Measurements from ENCODE around the gene SURF1. TPM values are rescaled to one million over a fixed set of nuclear protein-coding genes. Genes with fewer than 3 reads are reported as not detected.

SURF1 gene
- total and polyA plus RNA-seq, 9 of the 15 experiments (the other 6 are each of a cell fraction or from before 2014, with no cell fraction given): 16.1 to 31.3 (median 20.9) TPM

DNA sequence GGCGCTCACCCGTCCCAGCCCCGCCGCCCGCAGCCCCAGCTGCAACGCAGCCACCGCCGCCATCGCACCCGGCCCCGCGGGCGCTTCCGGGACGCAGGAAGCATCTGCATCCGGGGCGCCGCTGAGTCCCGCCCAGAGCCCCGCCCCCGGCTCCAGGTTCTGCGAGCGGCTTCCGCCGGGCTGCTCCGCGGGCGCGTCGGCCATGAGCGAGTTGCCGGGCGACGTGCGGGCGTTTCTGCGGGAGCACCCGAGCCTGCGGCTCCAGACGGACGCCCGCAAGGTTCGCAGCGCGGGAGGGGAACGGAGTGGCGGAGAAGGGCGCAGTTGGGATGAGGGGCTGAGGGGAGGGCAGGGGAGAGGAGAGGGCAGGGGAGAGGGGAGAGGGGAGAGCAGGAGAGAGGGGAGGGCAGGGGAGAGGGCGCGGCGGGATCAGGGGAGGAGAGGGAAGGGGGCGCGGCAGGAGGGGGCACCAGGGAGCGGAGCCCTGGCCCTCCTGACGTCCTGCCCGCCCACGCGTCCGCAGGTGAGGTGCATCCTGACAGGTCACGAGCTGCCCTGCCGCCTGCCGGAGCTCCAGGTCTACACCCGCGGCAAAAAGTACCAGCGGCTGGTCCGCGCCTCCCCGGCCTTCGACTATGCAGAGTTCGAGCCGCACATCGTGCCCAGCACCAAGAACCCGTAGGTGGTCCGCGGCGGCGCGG, at the start of gene SURF1, which contains the start of gene SURF2 (continued):
- TF ChIP-seq, protein P1, sequence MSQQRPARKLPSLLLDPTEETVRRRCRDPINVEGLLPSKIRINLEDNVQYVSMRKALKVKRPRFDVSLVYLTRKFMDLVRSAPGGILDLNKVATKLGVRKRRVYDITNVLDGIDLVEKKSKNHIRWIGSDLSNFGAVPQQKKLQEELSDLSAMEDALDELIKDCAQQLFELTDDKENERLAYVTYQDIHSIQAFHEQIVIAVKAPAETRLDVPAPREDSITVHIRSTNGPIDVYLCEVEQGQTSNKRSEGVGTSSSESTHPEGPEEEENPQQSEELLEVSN (IDR thresholded peaks at IDR 0.05; ENCODE audit: borderline replicate concordance in 1 of 2, extremely low read depth in 1 of 2, insufficient read depth in 1 of 2, insufficient read length in 1 of 2, low read depth in 1 of 2, low read length in 1 of 2, poor library complexity in 1 of 2, severe bottlenecking in 1 of 2): peak in 1 of 2 experiments; percentile 52
- no peak for TF ChIP-seq KAT2B (IDR thresholded peaks at IDR 0.05; ENCODE audit: low read depth, low read length)
- no peak for TF ChIP-seq POLR2AphosphoS2 (IDR thresholded peaks at IDR 0.05; ENCODE audit: low read length)
- no peak for TF ChIP-seq SRSF7 (optimal IDR thresholded peaks at IDR 0.05; ENCODE audit: low read depth, low read length)
- TF ChIP-seq ZNF354B (CRISPR knock-in tag; IDR thresholded peaks at IDR 0.05): no peak
- no peak for TF ChIP-seq ZNF165 (CRISPR knock-in tag; IDR thresholded peaks at IDR 0.05; ENCODE audit: borderline replicate concordance)
- no peak for TF ChIP-seq MCM3 (IDR thresholded peaks at IDR 0.05)
- no peak for TF ChIP-seq MTF1 (CRISPR knock-in tag; IDR thresholded peaks at IDR 0.05; ENCODE audit: borderline replicate concordance)
- peak; percentile 54; the same call in 1 of the 2 replicates for TF ChIP-seq ZBTB1 (CRISPR knock-in tag; IDR thresholded peaks at IDR 0.05; ENCODE audit: borderline replicate concordance, low read depth)
- TF ChIP-seq CHD1 (IDR thresholded peaks at IDR 0.05; ENCODE audit: low read length): no peak
- peak; percentile 61 to 95 (median 90) for TF ChIP-seq YY1 (IDR thresholded peaks at IDR 0.05; ENCODE audit: borderline replicate concordance in 1 of 3, control insufficient read depth in 1 of 3, extremely low read depth in 1 of 3, insufficient read depth in 3 of 3, insufficient read length in 1 of 3, insufficient replicate concordance in 2 of 3, low read depth in 1 of 3, low read length in 2 of 3)
- no peak for TF ChIP-seq EHMT2 (IDR thresholded peaks at IDR 0.05)
- TF ChIP-seq ZNF551 (CRISPR knock-in tag; IDR thresholded peaks at IDR 0.05): no peak
- TF ChIP-seq, protein P2, sequence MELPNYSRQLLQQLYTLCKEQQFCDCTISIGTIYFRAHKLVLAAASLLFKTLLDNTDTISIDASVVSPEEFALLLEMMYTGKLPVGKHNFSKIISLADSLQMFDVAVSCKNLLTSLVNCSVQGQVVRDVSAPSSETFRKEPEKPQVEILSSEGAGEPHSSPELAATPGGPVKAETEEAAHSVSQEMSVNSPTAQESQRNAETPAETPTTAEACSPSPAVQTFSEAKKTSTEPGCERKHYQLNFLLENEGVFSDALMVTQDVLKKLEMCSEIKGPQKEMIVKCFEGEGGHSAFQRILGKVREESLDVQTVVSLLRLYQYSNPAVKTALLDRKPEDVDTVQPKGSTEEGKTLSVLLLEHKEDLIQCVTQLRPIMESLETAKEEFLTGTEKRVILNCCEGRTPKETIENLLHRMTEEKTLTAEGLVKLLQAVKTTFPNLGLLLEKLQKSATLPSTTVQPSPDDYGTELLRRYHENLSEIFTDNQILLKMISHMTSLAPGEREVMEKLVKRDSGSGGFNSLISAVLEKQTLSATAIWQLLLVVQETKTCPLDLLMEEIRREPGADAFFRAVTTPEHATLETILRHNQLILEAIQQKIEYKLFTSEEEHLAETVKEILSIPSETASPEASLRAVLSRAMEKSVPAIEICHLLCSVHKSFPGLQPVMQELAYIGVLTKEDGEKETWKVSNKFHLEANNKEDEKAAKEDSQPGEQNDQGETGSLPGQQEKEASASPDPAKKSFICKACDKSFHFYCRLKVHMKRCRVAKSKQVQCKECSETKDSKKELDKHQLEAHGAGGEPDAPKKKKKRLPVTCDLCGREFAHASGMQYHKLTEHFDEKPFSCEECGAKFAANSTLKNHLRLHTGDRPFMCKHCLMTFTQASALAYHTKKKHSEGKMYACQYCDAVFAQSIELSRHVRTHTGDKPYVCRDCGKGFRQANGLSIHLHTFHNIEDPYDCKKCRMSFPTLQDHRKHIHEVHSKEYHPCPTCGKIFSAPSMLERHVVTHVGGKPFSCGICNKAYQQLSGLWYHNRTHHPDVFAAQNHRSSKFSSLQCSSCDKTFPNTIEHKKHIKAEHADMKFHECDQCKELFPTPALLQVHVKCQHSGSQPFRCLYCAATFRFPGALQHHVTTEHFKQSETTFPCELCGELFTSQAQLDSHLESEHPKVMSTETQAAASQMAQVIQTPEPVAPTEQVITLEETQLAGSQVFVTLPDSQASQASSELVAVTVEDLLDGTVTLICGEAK (IDR thresholded peaks at IDR 0.05): peak; percentile 90
- TF ChIP-seq, protein P2 (CRISPR knock-in tag; IDR thresholded peaks at IDR 0.05): no peak
- no peak for TF ChIP-seq ZNF57 (CRISPR knock-in tag; IDR thresholded peaks at IDR 0.05)
- TF ChIP-seq BDP1 (IDR thresholded peaks at IDR 0.05; ENCODE audit: insufficient read depth, insufficient read length): no peak
- no peak for TF ChIP-seq PHF21A (IDR thresholded peaks at IDR 0.05; ENCODE audit: borderline replicate concordance, low read depth)
- no peak for TF ChIP-seq ZNF282 (CRISPR knock-in tag; IDR thresholded peaks at IDR 0.05)
